K562 (cell line): ENCODE results near the gene HGF. TPM values are rescaled to one million over a fixed set of nuclear protein-coding genes. Genes with fewer than 3 reads are reported as not detected.

Experiments
- ATAC-seq: fragments of 200-7000 bp; cut with Tn5 transposase; 3 replicates; pipeline ENCODE4 v1.9.1; 2020; ENCODE audit warnings: moderate library complexity
- BruUV-seq: library from RNA; stranded (reverse); fragments of 400-500 nt; replicated peaks from 2 replicates; lab custom pipeline; 2021; lab: Mats Ljungman, UMichigan
- CTCF ChIA-PET: fragments of 300-600 bp; formaldehyde crosslinking; extraction: SDS; loops from one replicate; lab custom pipeline; 2021; ENCODE audit warnings: low intra/inter-chr PET ratio; lab: Yijun Ruan, JAX
- POLR2A ChIA-PET: fragments of 300-600, 350-650 bp; sonication (Branson Sonifier 250); formaldehyde crosslinking; extraction: SDS; loops from one replicate; lab custom pipeline; 2021; ENCODE audit warnings: antibody characterized with exemption, inconsistent platforms; lab: Yijun Ruan, JAX
- DNase-seq, 4 experiments: peaks; one replicate each; pipeline versions ENCODE4 v3.0.0 to v3.0.0-alpha.2; 2011 to 2018; ENCODE audit warnings: low spot score in 3 of 4, mixed read lengths in 3 of 4; ENCODE audit errors: extremely low read depth in 1 of 4
- FAIRE-seq: peaks from 2 replicates; lab custom pipeline; 2011; peaks lifted over from hg19 to GRCh38; lab: Jason Lieb, UNC
- H2AFZ ChIP-seq: 2 replicates; pipeline ENCODE4 v1.6.0; 2011; ENCODE audit warnings: low read depth, low read length, control low read depth, inconsistent platforms
- H3K27ac ChIP-seq: fragments of 200-600 bp; 3 replicates; pipeline ENCODE4 v1.8.0; 2011; ENCODE audit warnings: low read depth, mild to moderate bottlenecking, control low read depth, inconsistent platforms, low read length, moderate library complexity, mixed read lengths; ENCODE audit errors: extremely low read depth
- H3K27me3 ChIP-seq, 2 experiments: fragments of 300-600 bp in 1 of 2; 2 replicates in 1 of 2; 3 replicates in 1 of 2; pipeline versions ENCODE4 v1.6.0 to v1.8.0; 2011; ENCODE audit warnings: inconsistent platforms in 2 of 2, low read length in 2 of 2, mild to moderate bottlenecking in 1 of 2, mixed read lengths in 1 of 2, moderate library complexity in 1 of 2; ENCODE audit not compliant: control insufficient read depth in 2 of 2, insufficient read depth in 2 of 2
- H3K36me3 ChIP-seq: fragments of 300-600 bp; 3 replicates; pipeline ENCODE4 v1.8.0; 2011; ENCODE audit warnings: mild to moderate bottlenecking, low read length, inconsistent platforms; ENCODE audit not compliant: control insufficient read depth, insufficient read depth
- H3K4me1 ChIP-seq, 2 experiments: fragments of 200-600 bp in 1 of 2; replicated peaks in 1 of 2; 2 replicates in 1 of 2; 3 replicates in 1 of 2; pipeline versions ENCODE4 v1.5.1 to v1.8.0; 2011; ENCODE audit warnings: inconsistent platforms in 2 of 2, low read length in 2 of 2, mild to moderate bottlenecking in 1 of 2, mixed read lengths in 1 of 2, moderate library complexity in 1 of 2; ENCODE audit not compliant: control insufficient read depth in 2 of 2, insufficient read depth in 2 of 2
- H3K4me2 ChIP-seq: 2 replicates; pipeline ENCODE4 v1.6.1; 2011; ENCODE audit warnings: low read length, control low read depth, inconsistent platforms, mixed read lengths; ENCODE audit not compliant: insufficient read depth
- H3K4me3 ChIP-seq: fragments of 200-600 bp; sonication (generic), shearing (Covaris generic); 2 replicates; pipeline ENCODE4 v1.5.1; 2016; ENCODE audit warnings: control low read depth, inconsistent platforms
- H3K79me2 ChIP-seq: fragments of 200-600 bp; 3 replicates; pipeline ENCODE4 v1.8.0; 2011; ENCODE audit warnings: low read length, inconsistent platforms; ENCODE audit not compliant: control insufficient read depth, insufficient read depth
- H3K9ac ChIP-seq, 2 experiments: 2 replicates each; pipeline versions ENCODE4 v1.6.0 to v1.6.1; 2011; ENCODE audit warnings: low read depth in 2 of 2, low read length in 2 of 2, control low read depth in 1 of 2, inconsistent platforms in 1 of 2, mild to moderate bottlenecking in 1 of 2, mixed read lengths in 1 of 2; ENCODE audit not compliant: insufficient read depth in 1 of 2
- H3K9me1 ChIP-seq: one replicate; pipeline ENCODE4 v1.6.0; 2011; ENCODE audit warnings: inconsistent platforms, mild to moderate bottlenecking, low read length, moderate library complexity; ENCODE audit not compliant: control insufficient read depth, insufficient read depth
- H3K9me3 ChIP-seq: replicated peaks from 2 replicates; pipeline ENCODE4 v1.5.1; 2011; ENCODE audit warnings: low read depth, low read length, inconsistent platforms; ENCODE audit not compliant: control insufficient read depth, insufficient read depth
- H4K20me1 ChIP-seq: replicated peaks from 2 replicates; pipeline ENCODE4 v1.6.1; 2011; ENCODE audit warnings: low read length, inconsistent platforms, mixed read lengths; ENCODE audit not compliant: control insufficient read depth, insufficient read depth
- GTF2F1 ChIP-seq: IDR thresholded peaks from 2 replicates; pipeline ENCODE4 v1.6.1; 2011; ENCODE audit warnings: low read depth, low read length, improper control_type of control experiment
- HNRNPH1 ChIP-seq: fragments of 200-400 bp; formaldehyde crosslinking; optimal IDR thresholded peaks from 2 replicates; pipeline ENCODE3; 2017; ENCODE audit warnings: low read depth, mild to moderate bottlenecking, low read length, moderate library complexity
- MAFF ChIP-seq: IDR thresholded peaks from 2 replicates; pipeline ENCODE4 v1.6.1; 2012; ENCODE audit warnings: low read length, improper control_type of control experiment
- MAFG ChIP-seq: fragments of 450-650 bp; conservative IDR thresholded peaks from 2 replicates; pipeline ENCODE4 v1.6.1; 2016; ENCODE audit warnings: missing genetic modification characterization, missing compliant biosample characterization
- MAFK ChIP-seq: IDR thresholded peaks from 2 replicates; pipeline ENCODE4 v1.6.1; 2011; ENCODE audit warnings: low read length, improper control_type of control experiment
- RB1 ChIP-seq: fragments of 450-650 bp; IDR thresholded peaks from 2 replicates; pipeline ENCODE4 v1.6.1; 2017; ENCODE audit warnings: low read depth, mild to moderate bottlenecking
- SAP30 ChIP-seq: fragments of 200-600 bp; sonication (generic); IDR thresholded peaks from 2 replicates; pipeline ENCODE4 v1.6.1; 2012; ENCODE audit warnings: borderline replicate concordance, low read depth, mild to moderate bottlenecking, moderate library complexity, low read length, control low read depth, inconsistent platforms; ENCODE audit not compliant: insufficient read depth, poor library complexity, severe bottlenecking
- ZNF316 ChIP-seq: fragments of 450-650 bp; IDR thresholded peaks from 2 replicates; pipeline ENCODE4 v1.6.1; 2016
- WGBS: fragments of 100-300 bp; shearing (Covaris generic); methylation state at CpG from one replicate; pipeline ENCODE4 v1.1.6; 2016; ENCODE audit warnings: low coverage, mixed read lengths; ENCODE audit not compliant: insufficient coverage; ENCODE audit errors: missing lambda C conversion rate; 5-methylcytosine and 5-hydroxymethylcytosine counted together
- in situ Hi-C: fragments of 300-500 bp; cut with MboI; formaldehyde crosslinking; loops from 4 replicates; pipeline ENCODE4 v1.15.0; 2018; ENCODE audit warnings: inconsistent platforms, mixed read lengths
- intact Hi-C: fragments of 100-400 bp; cut with micrococcal nuclease; formaldehyde crosslinking; loops from 2 replicates; pipeline ENCODE4 v1.14.2; 2022
- polyA plus RNA-seq, 8 experiments: library from polyadenylated mRNA; depleted of rRNA in 4 of 8; stranded (reverse) in 5 of 8; unstranded in 3 of 8; fragments of >200 nt; fragmentation: Nextera tagmentation in 2 of 8; fragmentation: Illumina TruSeq in 1 of 8; extraction: Ambion mirVana in 2 of 8; extraction: Trizol in 1 of 8; gene quantifications; 2 replicates each; pipeline versions ENCODE4 v1.2.1 to v1.2.3, GENCODE V29; 2011 to 2014; ENCODE audit warnings: inconsistent platforms in 1 of 8, missing spikeins in 1 of 8
- total RNA-seq, 7 experiments: library from RNA; depleted of rRNA in 6 of 7; stranded (reverse); fragments of >200 nt in 6 of 7; fragmentation: Illumina TruSeq in 2 of 7; extraction: Trizol in 2 of 7; gene quantifications; 2 replicates each; pipeline versions ENCODE4 v1.2.1 to v1.2.3, GENCODE V29; 2011 to 2021; ENCODE audit warnings: low replicate concordance in 1 of 7
- TF ChIP-seq, protein P1 (sequence below): fragments of 200-400 bp; formaldehyde crosslinking; IDR thresholded peaks from 2 replicates; pipeline ENCODE4 v1.6.1; 2017; ENCODE audit warnings: mild to moderate bottlenecking, low read depth, low read length, moderate library complexity
- TF ChIP-seq, protein P2 (sequence below): IDR thresholded peaks from 2 replicates; pipeline ENCODE4 v1.6.1; 2011; ENCODE audit warnings: borderline replicate concordance, low read depth, mild to moderate bottlenecking, moderate library complexity, low read length; ENCODE audit not compliant: insufficient read depth, poor library complexity, severe bottlenecking

Gene HGF
- total and polyA plus RNA-seq, 9 of the 15 experiments (the other 6 are each of a cell fraction or from before 2014, with no cell fraction given): 0.02 TPM; not detected in 8

DNA sequence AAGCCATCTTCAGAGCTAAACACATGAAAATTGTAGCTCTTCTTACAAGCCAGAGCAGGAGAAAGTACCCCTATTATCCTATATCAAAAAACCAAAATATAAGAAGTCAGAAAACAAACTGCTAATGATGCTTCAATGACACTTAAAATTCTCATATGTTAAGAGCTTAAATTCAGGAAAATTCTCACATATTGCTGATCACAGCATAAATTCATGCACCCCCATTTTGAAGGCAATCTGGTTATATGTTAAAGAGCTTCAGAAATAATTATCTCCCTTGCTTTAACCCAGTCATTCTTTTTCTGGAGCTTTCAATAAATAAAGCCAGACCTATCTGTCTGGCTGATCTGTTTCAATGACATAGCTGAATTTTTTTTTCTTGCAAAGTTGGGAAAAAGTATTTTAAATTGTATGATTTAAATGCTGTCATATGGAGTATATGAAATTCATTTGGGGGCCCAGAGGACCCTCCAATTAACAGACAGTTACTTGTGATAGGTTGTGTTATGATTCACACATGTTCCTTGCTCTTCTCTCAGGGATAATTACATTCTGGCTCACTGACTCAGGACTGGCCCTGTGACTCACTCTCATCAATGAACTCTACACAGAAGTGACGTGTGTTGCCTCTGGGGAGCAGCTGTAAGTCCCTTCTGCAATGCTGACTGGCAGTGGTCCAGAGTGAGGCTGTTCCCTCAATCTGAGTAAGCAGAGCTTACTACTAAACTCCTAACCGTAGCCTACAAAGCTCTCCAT, 85.2 kb downstream of the HGF start:
- 4% methylated on average over 2 of the region's 2 CpGs for WGBS
- H3K27ac ChIP-seq: no peak overlapping the region
- no peak for DNase-seq
- FAIRE-seq: no peak
- no peaks in the 10 kb centered on the region for H3K4me1 ChIP-seq
- no peak for ATAC-seq
- H3K4me2 ChIP-seq: no peak overlapping the region
- H3K9me1 ChIP-seq: no peaks in the 10 kb centered on the region
- no peaks in the 10 kb centered on the region for H3K79me2 ChIP-seq
- no peak overlapping the region for H3K4me3 ChIP-seq
- H2AFZ ChIP-seq: no peak overlapping the region
- no peaks in the 10 kb centered on the region for H4K20me1 ChIP-seq
- TF ChIP-seq HNRNPH1: no peak
- TF ChIP-seq, protein P1, sequence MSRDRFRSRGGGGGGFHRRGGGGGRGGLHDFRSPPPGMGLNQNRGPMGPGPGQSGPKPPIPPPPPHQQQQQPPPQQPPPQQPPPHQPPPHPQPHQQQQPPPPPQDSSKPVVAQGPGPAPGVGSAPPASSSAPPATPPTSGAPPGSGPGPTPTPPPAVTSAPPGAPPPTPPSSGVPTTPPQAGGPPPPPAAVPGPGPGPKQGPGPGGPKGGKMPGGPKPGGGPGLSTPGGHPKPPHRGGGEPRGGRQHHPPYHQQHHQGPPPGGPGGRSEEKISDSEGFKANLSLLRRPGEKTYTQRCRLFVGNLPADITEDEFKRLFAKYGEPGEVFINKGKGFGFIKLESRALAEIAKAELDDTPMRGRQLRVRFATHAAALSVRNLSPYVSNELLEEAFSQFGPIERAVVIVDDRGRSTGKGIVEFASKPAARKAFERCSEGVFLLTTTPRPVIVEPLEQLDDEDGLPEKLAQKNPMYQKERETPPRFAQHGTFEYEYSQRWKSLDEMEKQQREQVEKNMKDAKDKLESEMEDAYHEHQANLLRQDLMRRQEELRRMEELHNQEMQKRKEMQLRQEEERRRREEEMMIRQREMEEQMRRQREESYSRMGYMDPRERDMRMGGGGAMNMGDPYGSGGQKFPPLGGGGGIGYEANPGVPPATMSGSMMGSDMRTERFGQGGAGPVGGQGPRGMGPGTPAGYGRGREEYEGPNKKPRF: no peak
- TF ChIP-seq, protein P2, sequence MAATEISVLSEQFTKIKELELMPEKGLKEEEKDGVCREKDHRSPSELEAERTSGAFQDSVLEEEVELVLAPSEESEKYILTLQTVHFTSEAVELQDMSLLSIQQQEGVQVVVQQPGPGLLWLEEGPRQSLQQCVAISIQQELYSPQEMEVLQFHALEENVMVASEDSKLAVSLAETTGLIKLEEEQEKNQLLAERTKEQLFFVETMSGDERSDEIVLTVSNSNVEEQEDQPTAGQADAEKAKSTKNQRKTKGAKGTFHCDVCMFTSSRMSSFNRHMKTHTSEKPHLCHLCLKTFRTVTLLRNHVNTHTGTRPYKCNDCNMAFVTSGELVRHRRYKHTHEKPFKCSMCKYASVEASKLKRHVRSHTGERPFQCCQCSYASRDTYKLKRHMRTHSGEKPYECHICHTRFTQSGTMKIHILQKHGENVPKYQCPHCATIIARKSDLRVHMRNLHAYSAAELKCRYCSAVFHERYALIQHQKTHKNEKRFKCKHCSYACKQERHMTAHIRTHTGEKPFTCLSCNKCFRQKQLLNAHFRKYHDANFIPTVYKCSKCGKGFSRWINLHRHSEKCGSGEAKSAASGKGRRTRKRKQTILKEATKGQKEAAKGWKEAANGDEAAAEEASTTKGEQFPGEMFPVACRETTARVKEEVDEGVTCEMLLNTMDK: no peak
- peak; percentile 67 for TF ChIP-seq MAFF
- no peak for TF ChIP-seq RB1
- TF ChIP-seq ZNF316: peak; percentile 43
- TF ChIP-seq MAFK: peak; percentile 40
- TF ChIP-seq SAP30: no peak
- no peak for TF ChIP-seq GTF2F1
- 0 out of 2 replicates have a peak, but pooled peaks have one; percentile 42 for TF ChIP-seq MAFG (tag)
- TF ChIP-seq, all 486 proteins: peak for 4
- POLR2A ChIA-PET: no interaction called here
- CTCF ChIA-PET: no interaction called here
- intact Hi-C loops (no loop called here), in situ Hi-C loops (no loop called here)
- no TSS peak for BruUV-seq
- Histone ChIP-seq H3K9ac (no peak overlapping the region), H3K9me3 (peaks cover 3% of the 10 kb centered on the region), H3K36me3 (no peaks in the 10 kb centered on the region), H3K27me3 (no peaks in the 10 kb centered on the region)
